GM19043 (cell line): ENCODE results near the gene IL23R.
A peak's percentile ranks its signal among the peaks of the same experiment; 100 is the strongest.
"Not testable (repeated sequence)": the region's sequence is repeated elsewhere in the genome, so short reads cannot be mapped to it uniquely, and the experiment has no call there.

ENCODE experiments used
- ATAC-seq: cut with Tn5 transposase; IDR thresholded peaks from one replicate; pipeline ENCODE4 v1.9.1; 2021; ENCODE audit warnings: low read depth; ENCODE audit not compliant: unreplicated experiment

IL23R gene, protein sequence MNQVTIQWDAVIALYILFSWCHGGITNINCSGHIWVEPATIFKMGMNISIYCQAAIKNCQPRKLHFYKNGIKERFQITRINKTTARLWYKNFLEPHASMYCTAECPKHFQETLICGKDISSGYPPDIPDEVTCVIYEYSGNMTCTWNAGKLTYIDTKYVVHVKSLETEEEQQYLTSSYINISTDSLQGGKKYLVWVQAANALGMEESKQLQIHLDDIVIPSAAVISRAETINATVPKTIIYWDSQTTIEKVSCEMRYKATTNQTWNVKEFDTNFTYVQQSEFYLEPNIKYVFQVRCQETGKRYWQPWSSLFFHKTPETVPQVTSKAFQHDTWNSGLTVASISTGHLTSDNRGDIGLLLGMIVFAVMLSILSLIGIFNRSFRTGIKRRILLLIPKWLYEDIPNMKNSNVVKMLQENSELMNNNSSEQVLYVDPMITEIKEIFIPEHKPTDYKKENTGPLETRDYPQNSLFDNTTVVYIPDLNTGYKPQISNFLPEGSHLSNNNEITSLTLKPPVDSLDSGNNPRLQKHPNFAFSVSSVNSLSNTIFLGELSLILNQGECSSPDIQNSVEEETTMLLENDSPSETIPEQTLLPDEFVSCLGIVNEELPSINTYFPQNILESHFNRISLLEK

DNA sequence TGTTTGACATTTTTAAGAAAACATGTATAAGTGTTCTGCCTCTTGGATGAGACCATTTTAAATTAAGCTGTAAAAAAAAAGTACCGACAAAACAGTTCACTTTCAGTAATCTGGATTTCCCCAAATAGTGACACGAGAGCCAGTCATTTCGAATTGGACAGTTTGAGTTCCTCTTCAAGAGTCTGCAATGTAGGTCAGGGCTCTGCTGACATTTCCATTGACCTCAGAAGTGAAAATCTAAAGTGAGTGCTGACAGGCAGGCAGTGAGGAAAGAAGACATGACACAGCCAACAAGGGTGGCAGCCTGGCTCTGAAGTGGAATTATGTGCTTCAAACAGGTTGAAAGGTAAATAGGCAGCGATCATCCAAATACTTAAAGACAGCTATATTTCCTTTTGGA lies at the start of gene IL23R:
IL23R (plus strand) TSS at position 259 of the 400 bp plus-strand sequence. CDS start 1,667 bp downstream, outside the sequence.
- ATAC-seq: peak; percentile 80

DNA sequence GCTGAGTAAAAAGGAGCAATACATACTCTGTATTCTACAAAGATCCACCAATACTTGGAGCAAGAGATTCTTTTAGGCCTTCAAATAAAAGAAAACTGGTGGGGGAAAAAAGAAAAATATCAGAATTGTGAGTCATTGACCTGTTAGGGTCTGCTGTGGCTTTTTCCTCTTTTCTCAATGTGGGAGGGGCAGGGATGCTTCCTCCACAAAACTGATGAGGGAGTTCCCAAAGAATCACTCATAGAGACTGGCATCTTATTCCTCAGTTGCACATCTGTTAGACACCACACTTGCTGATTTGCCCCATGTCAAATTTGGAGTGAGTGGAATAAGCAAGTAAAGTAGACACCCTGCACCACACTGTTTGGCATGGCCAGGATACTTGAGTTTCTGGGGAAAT lies 48.1 kb upstream of the IL23R start:
- no peak for ATAC-seq

GRCh38 chr1:67118646-67119045 lies 47.6 kb upstream of the IL23R start:
- no peak for ATAC-seq

- no peak for ATAC-seq
Observed at GRCh38 chr1:67120855-67121619, 45.2 kb upstream of the IL23R start.

DNA sequence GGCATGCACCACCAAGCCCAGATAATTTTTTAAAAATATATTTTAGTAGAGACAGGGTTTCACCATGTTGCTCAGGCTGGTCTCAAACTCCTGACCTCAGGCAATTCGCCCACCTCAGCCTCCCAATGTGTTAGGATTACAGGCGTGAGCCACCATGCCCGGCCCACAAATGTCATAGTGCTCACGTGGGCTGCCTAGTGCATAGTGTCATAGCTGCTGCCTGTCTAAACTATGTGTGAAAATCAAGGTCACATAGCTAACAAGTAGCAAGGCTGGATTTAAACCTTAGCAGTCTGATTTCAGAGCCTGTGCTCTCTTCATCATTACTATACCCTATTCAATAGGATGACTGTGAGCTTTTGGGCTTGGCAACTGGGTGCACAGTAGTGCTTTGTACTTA lies 41.8 kb upstream of the IL23R start:
- ATAC-seq: no peak

DNA sequence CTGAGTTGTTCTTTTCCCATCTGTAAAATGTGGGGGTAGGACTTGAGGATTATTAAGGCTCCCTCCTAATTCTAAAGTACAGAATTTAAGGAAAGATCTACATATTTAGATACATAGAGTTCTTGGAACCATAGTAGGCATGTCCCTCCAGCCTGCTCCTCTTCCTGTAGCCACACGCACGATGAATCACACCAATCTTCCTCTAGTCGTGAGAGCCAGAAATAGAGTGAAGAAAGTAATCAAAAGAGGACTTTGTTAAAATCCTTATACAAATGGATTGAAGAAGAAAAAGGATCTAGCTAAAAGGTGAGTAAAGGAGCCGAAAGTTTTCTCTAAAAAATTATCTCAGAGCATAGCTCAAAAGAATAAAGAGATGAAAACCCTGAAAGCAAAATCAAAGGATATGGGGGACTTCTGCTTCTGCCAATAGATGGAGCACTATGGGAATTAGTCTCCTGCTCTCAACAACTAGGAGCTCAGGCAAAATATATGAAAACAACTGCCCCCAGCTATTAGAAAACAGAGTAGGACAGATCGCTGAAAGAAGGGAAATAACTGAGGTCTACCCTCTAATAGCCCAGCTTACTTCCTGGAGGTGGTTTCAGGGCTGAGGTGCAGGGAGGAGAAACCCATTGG lies 40.0 kb upstream of the IL23R start:
- ATAC-seq: no peak

GRCh38 chr1:67126974-67127373 lies 39.3 kb upstream of the IL23R start:
- ATAC-seq: no peak

GRCh38 chr1:67130673-67131072 lies 35.6 kb upstream of the IL23R start:
- ATAC-seq: no peak

- ATAC-seq: no peak
Observed at GRCh38 chr1:67133177-67133576, 33.1 kb upstream of the IL23R start.

DNA sequence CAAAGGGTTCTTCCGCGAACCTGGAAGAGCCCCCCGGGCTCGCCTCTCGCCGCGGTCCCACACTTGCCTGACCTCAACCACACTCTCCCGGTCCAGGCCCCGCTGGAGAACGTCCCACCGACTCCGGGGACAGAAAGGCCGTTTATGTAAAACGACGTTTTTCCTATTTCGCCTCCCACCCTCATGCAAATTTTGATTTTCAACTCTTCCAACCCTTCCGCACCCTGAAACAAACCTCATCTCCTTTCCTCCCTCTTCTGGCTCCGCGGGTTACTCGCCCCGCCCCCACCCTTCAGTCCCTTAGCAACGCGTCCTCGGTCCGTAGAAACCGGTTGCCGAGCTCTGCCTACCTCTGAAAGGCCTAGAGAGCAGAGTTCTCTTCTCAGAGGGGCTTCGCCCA lies 31.6 kb upstream of the IL23R start, which contains the start of gene C1orf141:
C1orf141 (minus strand) TSS at position 276 of the 400 bp plus-strand sequence. CDS start 7,730 bp downstream, outside the sequence.
- ATAC-seq: no peak

- no peak for ATAC-seq
Observed at GRCh38 chr1:67135354-67135753, 30.9 kb upstream of the IL23R start.

GRCh38 chr1:67137307-67137753 lies 28.9 kb upstream of the IL23R start:
- no peak for ATAC-seq

DNA sequence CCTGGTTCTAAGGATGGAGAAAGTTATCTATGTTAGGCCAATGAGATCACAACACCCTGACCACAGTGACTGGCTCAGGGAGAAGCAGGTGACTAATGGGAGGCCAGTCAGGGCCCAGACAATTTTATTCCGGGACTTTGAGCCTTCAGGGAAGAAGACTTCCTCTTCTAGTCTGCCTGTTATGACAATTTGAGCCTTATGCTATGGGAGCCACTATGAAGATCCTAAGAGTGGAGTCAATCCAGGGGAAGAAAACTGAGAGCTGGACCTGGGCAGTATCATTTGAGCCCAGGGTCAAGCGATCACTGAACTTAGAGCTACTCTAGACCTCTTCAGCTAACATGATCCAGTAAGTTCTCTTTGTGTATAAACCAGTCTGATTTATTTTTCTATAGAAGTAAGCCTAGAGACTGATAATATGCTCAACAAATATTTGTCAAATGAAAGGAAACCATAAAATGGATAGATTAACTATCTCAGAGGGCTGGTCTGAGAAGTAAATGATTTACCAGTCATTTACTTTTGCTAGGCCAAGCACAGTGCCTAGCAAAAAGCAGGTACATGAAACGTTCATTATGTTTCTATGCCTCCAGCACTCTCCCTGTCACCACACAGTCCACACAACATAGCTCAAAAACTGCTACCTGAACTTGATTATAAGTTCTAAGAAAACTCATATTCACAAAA lies 27.3 kb upstream of the IL23R start:
- no peak for ATAC-seq

- ATAC-seq: no peak
Observed at GRCh38 chr1:67140460-67140859, 25.8 kb upstream of the IL23R start.

DNA sequence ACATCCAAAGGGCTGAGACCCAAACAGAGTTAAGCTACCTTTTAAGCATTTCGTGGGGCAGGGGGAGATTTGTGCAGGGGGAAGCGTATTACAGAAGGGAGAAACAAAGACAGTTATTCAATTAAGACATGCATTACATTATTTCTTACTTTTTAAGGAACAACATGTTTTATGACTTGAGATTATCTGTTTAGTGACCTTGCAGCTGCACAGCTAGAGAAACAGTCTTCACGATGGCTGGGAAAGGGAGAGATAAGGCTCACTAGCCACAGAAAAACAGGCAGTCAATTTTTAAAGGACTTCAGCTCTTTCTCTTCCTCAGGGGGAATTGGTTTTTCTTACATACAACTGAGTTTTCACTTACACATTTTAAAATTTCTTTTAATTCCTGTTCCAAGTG lies 24.4 kb upstream of the IL23R start:
- ATAC-seq: not testable (repeated sequence)

DNA sequence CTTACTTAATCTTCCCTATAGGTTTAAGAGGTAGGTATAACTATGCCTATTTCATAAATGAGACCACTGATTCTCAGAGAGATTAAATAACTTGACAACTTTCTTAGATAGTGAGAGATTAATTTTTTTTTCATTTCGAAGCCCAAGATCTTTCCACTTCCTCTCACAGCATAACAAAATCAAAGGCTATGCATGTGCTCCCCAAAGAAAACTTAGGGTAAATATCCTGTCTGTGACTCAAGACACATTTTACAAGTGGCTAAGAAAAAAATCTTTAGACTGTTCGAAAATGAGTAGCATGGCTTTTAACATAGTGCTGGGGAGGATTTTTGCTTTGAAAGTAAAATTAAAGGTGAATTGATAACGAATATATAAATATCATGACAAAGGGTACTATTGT lies 23.3 kb upstream of the IL23R start:
- no peak for ATAC-seq

- no peak for ATAC-seq
Observed at GRCh38 chr1:67143966-67144365, 22.3 kb upstream of the IL23R start.

GRCh38 chr1:67144696-67145095 lies 21.6 kb upstream of the IL23R start:
- no peak for ATAC-seq

DNA sequence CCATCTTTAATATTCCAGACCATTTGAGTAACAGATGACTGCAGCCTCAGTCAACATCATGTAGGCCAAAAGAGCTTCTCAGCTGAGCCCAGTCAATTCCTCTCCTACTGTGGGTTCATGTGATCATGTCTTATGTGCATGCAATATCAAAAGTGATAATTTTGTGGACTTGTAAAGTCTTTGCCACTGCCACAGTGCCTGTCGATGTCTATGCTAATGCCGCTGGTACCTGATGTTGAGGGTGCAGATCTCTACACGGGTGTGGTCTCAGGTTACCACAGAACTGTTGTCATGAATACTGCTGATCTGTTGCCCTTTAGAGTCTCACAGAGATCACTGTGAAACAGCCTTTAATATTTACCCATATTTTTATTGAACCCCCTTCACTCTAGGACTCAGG lies 20.2 kb upstream of the IL23R start:
- no peak for ATAC-seq

DNA sequence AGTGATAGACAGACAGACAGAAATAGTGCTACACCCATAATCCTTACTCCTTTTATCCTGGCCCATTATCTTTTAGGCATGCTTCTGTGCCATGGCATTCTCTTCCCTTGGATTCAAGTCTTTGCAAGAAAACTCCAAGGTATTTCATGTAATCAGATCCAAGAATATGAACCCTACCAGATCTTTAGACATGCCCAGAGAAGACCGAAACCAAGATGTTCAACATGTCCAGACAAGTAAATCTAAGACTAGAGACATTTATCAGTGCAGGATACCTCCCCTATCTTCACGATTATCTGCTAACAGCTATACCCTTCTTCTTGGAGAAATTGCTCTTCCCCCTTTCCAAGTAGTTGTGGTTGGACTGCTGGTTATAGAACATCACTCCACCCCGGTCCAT lies 19.7 kb upstream of the IL23R start:
- no peak for ATAC-seq
